Omental fat pad (tissue), 4 donors: ENCODE results near the gene PEPD. TPM values are rescaled to one million over a fixed set of nuclear protein-coding genes. Genes with fewer than 3 reads are reported as not detected.

Source experiments
- ATAC-seq: fragments of 150-250 bp; one replicate; pipeline ENCODE4 v1.9.1; 2016; ENCODE audit warnings: mild to moderate bottlenecking, moderate library complexity; ENCODE audit not compliant: low FRiP score
- DNase-seq: peaks from one replicate; pipeline ENCODE4 v3.0.0-alpha.2; 2019; ENCODE audit warnings: low spot score
- total RNA-seq, 4 donors: library from RNA; depleted of rRNA; stranded (reverse); fragments of >200 nt; gene quantifications; one replicate each; pipeline ENCODE4 v1.1.0, GENCODE V29; 2016
- TF ChIP-seq, protein P1 (sequence below), 3 donors: fragments of 450-650 bp; IDR thresholded peaks; one replicate each; pipeline ENCODE4 v1.5.1; 2016 to 2017; ENCODE audit warnings: antibody characterized with exemption in 3 of 3, mild to moderate bottlenecking in 3 of 3, moderate library complexity in 2 of 3

Gene PEPD
- total RNA-seq, 4 donors from 2014 or later: 78.9 to 99.3 (median 89.8) TPM

- ATAC-seq (no peak), DNase-seq (no peak)
- TF ChIP-seq, protein P1, sequence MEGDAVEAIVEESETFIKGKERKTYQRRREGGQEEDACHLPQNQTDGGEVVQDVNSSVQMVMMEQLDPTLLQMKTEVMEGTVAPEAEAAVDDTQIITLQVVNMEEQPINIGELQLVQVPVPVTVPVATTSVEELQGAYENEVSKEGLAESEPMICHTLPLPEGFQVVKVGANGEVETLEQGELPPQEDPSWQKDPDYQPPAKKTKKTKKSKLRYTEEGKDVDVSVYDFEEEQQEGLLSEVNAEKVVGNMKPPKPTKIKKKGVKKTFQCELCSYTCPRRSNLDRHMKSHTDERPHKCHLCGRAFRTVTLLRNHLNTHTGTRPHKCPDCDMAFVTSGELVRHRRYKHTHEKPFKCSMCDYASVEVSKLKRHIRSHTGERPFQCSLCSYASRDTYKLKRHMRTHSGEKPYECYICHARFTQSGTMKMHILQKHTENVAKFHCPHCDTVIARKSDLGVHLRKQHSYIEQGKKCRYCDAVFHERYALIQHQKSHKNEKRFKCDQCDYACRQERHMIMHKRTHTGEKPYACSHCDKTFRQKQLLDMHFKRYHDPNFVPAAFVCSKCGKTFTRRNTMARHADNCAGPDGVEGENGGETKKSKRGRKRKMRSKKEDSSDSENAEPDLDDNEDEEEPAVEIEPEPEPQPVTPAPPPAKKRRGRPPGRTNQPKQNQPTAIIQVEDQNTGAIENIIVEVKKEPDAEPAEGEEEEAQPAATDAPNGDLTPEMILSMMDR (IDR thresholded peaks at IDR 0.05): no peak
Measured at GRCh38 chr19:33508431-33508830, 13.2 kb downstream of the PEPD start.

DNA sequence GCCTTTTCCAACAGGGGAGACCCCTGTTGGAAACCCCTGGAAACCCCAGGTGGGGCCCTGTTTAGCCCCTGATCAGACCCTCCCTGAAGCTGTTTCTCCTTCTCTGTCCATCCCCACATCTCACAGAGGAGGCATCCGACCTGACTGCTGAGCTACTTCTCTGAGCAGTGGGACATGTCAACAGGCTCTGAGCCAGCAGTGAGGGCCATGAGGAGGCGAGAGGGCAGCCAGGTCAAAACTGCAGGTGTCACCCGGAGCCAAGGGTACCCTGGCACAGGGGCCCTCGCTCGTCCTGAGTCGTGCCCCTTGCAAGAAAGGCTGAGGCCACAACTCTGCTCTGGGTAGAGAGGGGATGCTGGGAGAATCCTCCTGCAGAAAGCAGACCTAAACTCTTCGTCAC is 13.6 kb downstream of the PEPD start:
- TF ChIP-seq, protein P1 (IDR thresholded peaks at IDR 0.05): no peak

DNA sequence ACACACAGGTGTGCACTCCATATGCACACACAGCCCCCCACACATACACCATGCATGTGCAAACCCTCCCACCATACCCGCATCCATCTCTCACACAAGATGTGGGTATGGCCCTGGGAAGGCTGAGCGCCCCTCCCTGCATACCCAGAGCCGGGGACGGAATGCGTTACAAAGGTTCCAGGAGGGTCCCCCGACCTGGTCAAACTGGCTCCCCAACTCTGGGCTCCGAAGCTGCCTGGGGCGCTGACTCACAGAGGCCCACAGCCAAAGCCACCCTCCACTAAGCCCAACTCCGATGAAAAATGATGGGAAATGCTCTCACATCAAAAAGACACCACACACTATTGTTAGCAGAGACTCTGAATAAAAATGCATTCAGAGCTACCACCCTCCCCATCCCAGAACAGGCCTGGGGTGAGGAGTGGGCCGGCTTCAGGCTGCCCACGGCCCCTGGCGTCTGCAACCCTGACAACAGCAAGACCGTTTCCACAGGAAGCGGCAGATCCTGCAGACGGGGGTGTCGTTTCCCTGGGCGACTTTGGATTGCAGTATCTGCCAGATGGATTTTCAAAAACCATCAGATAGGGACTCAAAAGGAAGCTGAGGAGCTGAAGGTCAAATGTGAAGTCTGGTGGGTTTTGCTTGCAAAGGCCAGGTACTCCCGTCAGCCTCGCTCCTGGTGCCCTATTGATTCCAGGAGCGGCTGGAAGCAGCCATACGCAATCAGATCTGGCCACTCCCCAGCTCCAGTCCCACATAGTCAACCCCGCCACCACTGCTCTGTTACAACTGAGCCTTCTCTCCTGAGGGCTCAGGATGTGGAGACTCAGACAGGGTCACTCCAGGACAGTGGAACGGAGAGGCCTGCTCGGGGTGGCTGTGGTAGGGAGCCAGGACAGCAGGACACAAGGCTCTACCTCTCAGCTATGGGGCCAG is 14.3 kb downstream of the PEPD start:
- DNase-seq: no peak
- TF ChIP-seq, protein P1 (IDR thresholded peaks at IDR 0.05): no peak
- ATAC-seq: no peak

More for the DNA sequence above, 13.6 kb downstream of the PEPD start:
- DNase-seq: no peak
- ATAC-seq: no peak

DNA sequence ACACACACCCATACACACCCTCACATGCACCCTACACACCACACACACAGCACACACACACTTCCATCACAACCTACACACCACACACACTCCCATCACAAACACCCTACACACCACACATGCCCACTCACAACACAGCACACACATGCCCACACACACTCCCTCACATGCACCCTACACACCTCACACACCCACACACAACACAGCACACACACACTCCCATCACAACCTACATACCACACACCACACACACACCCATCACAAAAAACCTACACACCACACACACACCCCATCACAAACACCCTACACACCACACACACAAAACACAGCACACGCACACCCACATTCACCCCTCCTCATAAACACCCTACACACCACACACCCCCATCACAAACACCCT is 15.1 kb downstream of the PEPD start:
- DNase-seq (no peak), ATAC-seq (no peak)
- TF ChIP-seq, protein P1 (IDR thresholded peaks at IDR 0.05): no peak

DNA sequence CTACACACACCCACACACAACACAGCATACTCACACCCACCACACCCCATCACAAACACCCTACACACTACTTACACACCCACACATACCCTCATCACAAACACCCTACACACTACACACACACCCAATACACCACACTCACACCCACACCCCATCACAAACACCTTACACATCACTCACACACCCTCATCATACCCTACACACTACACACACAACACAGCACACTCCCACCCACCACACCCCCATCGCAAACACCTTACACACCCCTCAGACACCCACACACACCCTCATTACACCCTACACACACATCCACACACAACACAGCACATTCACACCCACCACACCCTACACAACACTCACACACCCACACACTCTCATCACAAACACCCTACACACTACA is 15.8 kb downstream of the PEPD start:
- TF ChIP-seq, protein P1 (IDR thresholded peaks at IDR 0.05): no peak
- DNase-seq: no peak

GRCh38 chr19:33505148-33505547 is 16.4 kb downstream of the PEPD start:
- ATAC-seq: no peak
- no peak for DNase-seq
- TF ChIP-seq, protein P1 (IDR thresholded peaks at IDR 0.05): no peak

More for the DNA sequence above, 15.8 kb downstream of the PEPD start:
- no peak for ATAC-seq

DNA sequence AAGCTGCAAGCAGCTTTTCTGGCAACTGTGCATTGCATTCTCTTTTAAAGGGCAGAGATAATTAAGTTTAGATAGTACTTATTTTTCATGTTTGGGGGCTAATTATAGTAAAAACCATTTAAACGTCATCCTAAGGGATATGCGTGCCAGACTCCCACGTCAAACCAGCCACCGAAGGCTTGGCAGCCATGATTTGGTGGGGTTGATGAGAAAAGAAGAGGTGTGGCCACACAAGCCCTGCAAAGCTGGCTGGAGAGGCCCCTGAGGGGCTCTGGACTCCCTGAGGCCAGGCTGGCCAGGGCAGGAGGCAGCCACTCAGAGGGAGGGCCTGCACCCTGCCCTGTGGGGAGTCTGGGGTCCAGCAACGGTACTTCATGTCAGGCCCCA is 17.5 kb downstream of the PEPD start:
- ATAC-seq: no peak
- no peak for DNase-seq
- TF ChIP-seq, protein P1 (IDR thresholded peaks at IDR 0.05): no peak
